DMS153 treated with DMSO at 0.1 percent for 48 hours (cell line): ENCODE data around the gene ANKRD34A.

ENCODE experiments used
- DNase-seq: peaks from one replicate; lab custom pipeline; 2025; ENCODE audit not compliant: unreplicated experiment; lab: John Stamatoyannopoulos, UW

The ANKRD34A gene

GRCh38 chr1:145912128-145912641, 52.2 kb downstream of the ANKRD34A start:
- no peak for DNase-seq
